CD14-positive monocyte (primary cell): ENCODE results near the gene NELFE. TPM values are rescaled to one million over a fixed set of nuclear protein-coding genes. Genes with fewer than 3 reads are reported as not detected.

ENCODE experiments used
- DNase-seq, 3 donors: peaks; one replicate each; pipeline ENCODE4 v3.0.0-alpha.2; 2011 to 2022
- H2AFZ ChIP-seq: 2 replicates; pipeline ENCODE4 v1.6.0; 2012; ENCODE audit warnings: mild to moderate bottlenecking, low read depth, low read length, inconsistent platforms; ENCODE audit not compliant: insufficient read depth, poor library complexity, severe bottlenecking
- H3K27ac ChIP-seq, 2 donors: 1 replicate in 1 of 2; 2 replicates in 1 of 2; pipeline ENCODE4 v1.5.1; 2012 to 2013; ENCODE audit warnings: low read length in 2 of 2, control low read depth in 1 of 2, inconsistent platforms in 1 of 2, low read depth in 1 of 2, mild to moderate bottlenecking in 1 of 2
- H3K27me3 ChIP-seq, 2 donors: one replicate each; pipeline versions ENCODE4 v1.6.0 to v1.6.1; 2011 to 2013; ENCODE audit warnings: low read length in 2 of 2; ENCODE audit not compliant: control insufficient read depth in 2 of 2, insufficient read depth in 2 of 2
- H3K36me3 ChIP-seq, 2 donors: replicated peaks in 1 of 2; 1 replicate in 1 of 2; 2 replicates in 1 of 2; pipeline versions ENCODE4 v1.5.1 to v1.6.1; 2012 to 2013; ENCODE audit warnings: low read length in 2 of 2, control low read depth in 1 of 2, inconsistent platforms in 1 of 2, mild to moderate bottlenecking in 1 of 2; ENCODE audit not compliant: insufficient read depth in 2 of 2, control insufficient read depth in 1 of 2
- H3K4me1 ChIP-seq, 2 donors: 1 replicate in 1 of 2; 2 replicates in 1 of 2; pipeline versions ENCODE4 v1.5.1 to v1.6.1; 2012 to 2013; ENCODE audit warnings: low read length in 2 of 2, control low read depth in 1 of 2, inconsistent platforms in 1 of 2, mild to moderate bottlenecking in 1 of 2, moderate library complexity in 1 of 2; ENCODE audit not compliant: insufficient read depth in 2 of 2, control insufficient read depth in 1 of 2
- H3K4me2 ChIP-seq: replicated peaks from 2 replicates; pipeline ENCODE3; 2012; ENCODE audit warnings: low read length, moderate library complexity, mild to moderate bottlenecking; ENCODE audit not compliant: poor library complexity, severe bottlenecking; ENCODE audit errors: extremely low read depth
- H3K4me3 ChIP-seq, 3 experiments: fragments of 200-600 bp in 1 of 3; sonication (generic) in 1 of 3; replicated peaks in 1 of 3; 1 replicate in 2 of 3; 2 replicates in 1 of 3; pipeline ENCODE4 v1.5.1; 2011 to 2013; ENCODE audit warnings: low read length in 3 of 3, mild to moderate bottlenecking in 3 of 3, control low read depth in 2 of 3, low read depth in 2 of 3, inconsistent platforms in 1 of 3, moderate library complexity in 1 of 3
- H3K79me2 ChIP-seq: 2 replicates; pipeline ENCODE4 v1.6.0; 2012; ENCODE audit warnings: mild to moderate bottlenecking, control low read depth, inconsistent platforms, low read length, moderate library complexity; ENCODE audit not compliant: insufficient read depth
- H3K9ac ChIP-seq: 2 replicates; pipeline ENCODE4 v1.6.0; 2017; ENCODE audit warnings: low read length, mild to moderate bottlenecking; ENCODE audit not compliant: insufficient read depth, poor library complexity, severe bottlenecking
- H3K9me3 ChIP-seq, 2 donors: replicated peaks in 1 of 2; 1 replicate in 1 of 2; 2 replicates in 1 of 2; pipeline versions ENCODE4 v1.5.1 to v1.6.1; 2012 to 2013; ENCODE audit warnings: low read length in 2 of 2, control low read depth in 1 of 2; ENCODE audit not compliant: control insufficient read depth in 1 of 2, insufficient read depth in 1 of 2
- H4K20me1 ChIP-seq: 2 replicates; pipeline ENCODE4 v1.6.0; 2012; ENCODE audit warnings: mild to moderate bottlenecking, low read length, control low read depth, moderate library complexity; ENCODE audit not compliant: insufficient read depth
- H3K27ac Mint-ChIP-seq, 7 donors: one replicate each; pipeline ENCODE4 v1.8.0; 2020; ENCODE audit warnings: mild to moderate bottlenecking in 7 of 7, mixed read lengths in 7 of 7, moderate library complexity in 6 of 7, inconsistent platforms in 2 of 7
- H3K27me3 Mint-ChIP-seq, 3 donors: one replicate each; pipeline ENCODE4 v1.8.0; 2021 to 2022; ENCODE audit warnings: low read depth in 3 of 3, mild to moderate bottlenecking in 3 of 3, mixed read lengths in 3 of 3, moderate library complexity in 3 of 3, inconsistent platforms in 1 of 3
- H3K36me3 Mint-ChIP-seq, 2 donors: one replicate each; pipeline ENCODE4 v1.8.0; 2020; ENCODE audit warnings: mixed read lengths in 2 of 2, inconsistent platforms in 1 of 2, mild to moderate bottlenecking in 1 of 2
- H3K4me1 Mint-ChIP-seq: one replicate; pipeline ENCODE4 v1.8.0; 2020; ENCODE audit warnings: mild to moderate bottlenecking, mixed read lengths
- H3K4me3 Mint-ChIP-seq, 2 donors: one replicate each; pipeline ENCODE4 v1.8.0; 2020; ENCODE audit warnings: mild to moderate bottlenecking in 2 of 2, mixed read lengths in 2 of 2, moderate library complexity in 1 of 2
- H3K9me3 Mint-ChIP-seq, 7 donors: one replicate each; pipeline ENCODE4 v1.8.0; 2020 to 2022; ENCODE audit warnings: mixed read lengths in 7 of 7, mild to moderate bottlenecking in 6 of 7, moderate library complexity in 6 of 7, inconsistent platforms in 2 of 7
- WGBS: methylation state at CpG from one replicate; pipeline ENCODE4 v1.1.5; 2013; ENCODE audit warnings: missing lambda C conversion rate; ENCODE audit not compliant: insufficient coverage; 5-methylcytosine and 5-hydroxymethylcytosine counted together
- intact Hi-C, 2 donors: fragments of 100-400 bp; cut with micrococcal nuclease; formaldehyde crosslinking; loops; one replicate each; pipeline versions ENCODE4 v1.15.0 to v1.15.1; 2023
- polyA plus RNA-seq, 3 donors: library from polyadenylated mRNA; depleted of rRNA in 1 of 3; unstranded in 2 of 3; stranded (reverse) in 1 of 3; fragments of 300-500 nt in 2 of 3; fragments of >200 nt in 1 of 3; fragmentation: Illumina TruSeq in 2 of 3; gene quantifications; 1 replicate in 2 of 3; 2 replicates in 1 of 3; pipeline ENCODE4 v1.2.3, GENCODE V29; 2012 to 2021
- TF ChIP-seq, protein P1 (sequence below): fragments of 200-600 bp; IDR thresholded peaks from one replicate; pipeline ENCODE4 v1.8.0; 2022; ENCODE audit warnings: antibody characterized with exemption, mild to moderate bottlenecking

NELFE gene
- polyA plus RNA-seq, 3 donors, result 48.8 to 74.4 (median 61.4) TPM

DNA sequence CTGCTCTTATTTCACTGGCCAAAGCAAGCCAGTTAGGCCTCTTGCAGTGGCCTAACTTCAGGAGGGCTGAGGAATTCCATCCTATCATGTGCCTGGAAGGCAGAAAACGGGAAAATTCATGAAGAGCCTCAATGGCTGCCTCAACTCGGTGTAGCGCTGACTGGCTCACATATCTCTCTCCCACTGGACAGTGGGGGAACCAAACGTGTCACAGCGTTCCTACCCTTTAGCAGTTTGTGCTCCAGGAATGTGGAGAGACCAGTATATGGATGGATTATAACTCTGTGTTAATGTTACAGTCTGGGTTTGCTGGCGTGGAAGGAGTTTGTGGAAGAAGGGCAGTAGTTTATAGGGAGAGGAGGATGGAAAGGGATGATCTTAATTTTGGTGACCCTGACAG lies 43.0 kb downstream of the NELFE start:
- intact Hi-C loops, result no loop called here
- no peaks in the 10 kb centered on the region for H3K9me3 Mint-ChIP-seq

DNA sequence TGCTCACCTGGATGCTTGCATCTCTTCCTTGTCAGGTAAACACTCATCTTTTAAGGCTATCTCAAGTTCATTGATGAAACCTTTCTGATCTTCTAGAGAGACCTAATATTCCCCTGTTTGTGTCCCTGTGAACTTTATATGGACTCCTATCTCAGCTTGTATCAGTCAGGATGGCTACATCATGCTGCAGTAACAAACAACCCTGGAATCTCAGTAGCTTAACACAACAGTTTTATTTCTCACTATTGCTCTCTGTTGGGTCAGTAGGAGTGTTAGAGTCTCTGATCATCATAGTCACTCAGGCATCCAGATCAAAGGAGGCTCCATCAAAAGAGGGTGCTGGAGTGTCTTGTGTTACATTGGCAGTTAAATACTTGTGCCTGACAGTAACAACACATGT lies 43.4 kb downstream of the NELFE start:
- Histone ChIP-seq H3K4me3 (no peak overlapping the region), H3K79me2 (no peaks in the 10 kb centered on the region), H4K20me1 (no peaks in the 10 kb centered on the region), H3K36me3 (no peaks in the 10 kb centered on the region), H3K9ac (no peak overlapping the region), H3K4me1 (peaks cover 0 to 3% of the 10 kb centered on the region in 2 donors), H3K9me3 (no peaks in the 10 kb centered on the region), H3K4me2 (no peak overlapping the region), H3K27me3 (no peaks in the 10 kb centered on the region), H2AFZ (no peak overlapping the region), H3K27ac (no peak overlapping the region)
- Mint-ChIP-seq H3K27me3 (peaks cover 0 to 4% (median 0%) of the 10 kb centered on the region in 3 donors), H3K36me3 (no peaks in the 10 kb centered on the region), H3K4me3 (no peak overlapping the region), H3K27ac (no peak overlapping the region), H3K4me1 (peaks cover 7% of the 10 kb centered on the region), H3K9me3 (no peaks in the 10 kb centered on the region)
- intact Hi-C loops, result no loop called here
- TF ChIP-seq, protein P1, sequence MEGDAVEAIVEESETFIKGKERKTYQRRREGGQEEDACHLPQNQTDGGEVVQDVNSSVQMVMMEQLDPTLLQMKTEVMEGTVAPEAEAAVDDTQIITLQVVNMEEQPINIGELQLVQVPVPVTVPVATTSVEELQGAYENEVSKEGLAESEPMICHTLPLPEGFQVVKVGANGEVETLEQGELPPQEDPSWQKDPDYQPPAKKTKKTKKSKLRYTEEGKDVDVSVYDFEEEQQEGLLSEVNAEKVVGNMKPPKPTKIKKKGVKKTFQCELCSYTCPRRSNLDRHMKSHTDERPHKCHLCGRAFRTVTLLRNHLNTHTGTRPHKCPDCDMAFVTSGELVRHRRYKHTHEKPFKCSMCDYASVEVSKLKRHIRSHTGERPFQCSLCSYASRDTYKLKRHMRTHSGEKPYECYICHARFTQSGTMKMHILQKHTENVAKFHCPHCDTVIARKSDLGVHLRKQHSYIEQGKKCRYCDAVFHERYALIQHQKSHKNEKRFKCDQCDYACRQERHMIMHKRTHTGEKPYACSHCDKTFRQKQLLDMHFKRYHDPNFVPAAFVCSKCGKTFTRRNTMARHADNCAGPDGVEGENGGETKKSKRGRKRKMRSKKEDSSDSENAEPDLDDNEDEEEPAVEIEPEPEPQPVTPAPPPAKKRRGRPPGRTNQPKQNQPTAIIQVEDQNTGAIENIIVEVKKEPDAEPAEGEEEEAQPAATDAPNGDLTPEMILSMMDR, result no peak
- no peak for DNase-seq

More for the DNA sequence above, 43.0 kb downstream of the NELFE start:
- no peaks in the 10 kb centered on the region for H3K79me2 ChIP-seq
- no peak overlapping the region for H2AFZ ChIP-seq
- H3K4me3 Mint-ChIP-seq, result no peak overlapping the region
- H3K4me1 Mint-ChIP-seq, result peaks cover 9% of the 10 kb centered on the region
- H3K4me3 ChIP-seq, result no peak overlapping the region
- H3K27me3 ChIP-seq, result no peaks in the 10 kb centered on the region
- no peak overlapping the region for H3K27ac Mint-ChIP-seq
- H3K9me3 ChIP-seq, result no peaks in the 10 kb centered on the region
- H3K4me2 ChIP-seq, result no peak overlapping the region
- no peaks in the 10 kb centered on the region for H3K36me3 ChIP-seq
- H4K20me1 ChIP-seq, result no peaks in the 10 kb centered on the region
- H3K36me3 Mint-ChIP-seq, result no peaks in the 10 kb centered on the region
- no peak overlapping the region for H3K27ac ChIP-seq
- peaks cover 0 to 4% (median 0%) of the 10 kb centered on the region in 3 donors for H3K27me3 Mint-ChIP-seq
- H3K9ac ChIP-seq, result no peak overlapping the region
- WGBS, result 93% methylated on average over 2 of the region's 6 CpGs
- TF ChIP-seq, protein P1, result no peak
- peaks cover 4 to 7% of the 10 kb centered on the region in 2 donors for H3K4me1 ChIP-seq
- no peak for DNase-seq
